Sigmoid colon (tissue), 7 donors: ENCODE results near the gene EXOSC6. TPM values are rescaled to one million over a fixed set of nuclear protein-coding genes. Genes with fewer than 3 reads are reported as not detected.
"Not testable (repeated sequence)": the region's sequence is repeated elsewhere in the genome, so short reads cannot be mapped to it uniquely, and the experiment has no call there.

ENCODE experiments used
- DNase-seq: peaks from one replicate; pipeline ENCODE4 v3.0.0-alpha.2; 2019
- H3K27ac ChIP-seq, 4 donors: fragments of 200-600 bp; sonication (generic); one replicate each; pipeline ENCODE4 v1.5.1; 2016 to 2019; ENCODE audit warnings: mild to moderate bottlenecking in 1 of 4
- H3K27me3 ChIP-seq, 3 donors: fragments of 200-600 bp; sonication (generic); one replicate each; pipeline ENCODE4 v1.5.1; 2019; ENCODE audit warnings: mild to moderate bottlenecking in 1 of 3
- H3K36me3 ChIP-seq, 4 donors: fragments of 200-600 bp; sonication (generic); one replicate each; pipeline ENCODE4 v1.5.1; 2016 to 2019
- H3K4me1 ChIP-seq, 4 donors: fragments of 200-600 bp; sonication (generic); one replicate each; pipeline ENCODE4 v1.5.1; 2017 to 2019
- H3K4me3 ChIP-seq, 4 donors: fragments of 200-600 bp; sonication (generic); one replicate each; pipeline ENCODE4 v1.5.1; 2017 to 2019; ENCODE audit warnings: mild to moderate bottlenecking in 2 of 4, moderate library complexity in 1 of 4
- H3K9me3 ChIP-seq, 4 donors: fragments of 200-600 bp in 3 of 4; sonication (generic) in 3 of 4; one replicate each; pipeline versions ENCODE4 v1.5.1 to v1.6.1; 2013 to 2019
- EP300 ChIP-seq, 4 donors: sonication (generic); formaldehyde crosslinking; IDR thresholded peaks; one replicate each; pipeline ENCODE4 v1.6.1; 2017; ENCODE audit warnings: antibody characterized with exemption in 4 of 4
- POLR2A ChIP-seq, 2 donors: fragments of 450-650 bp; IDR thresholded peaks; one replicate each; pipeline ENCODE4 v1.6.1; 2016; ENCODE audit warnings: antibody characterized with exemption in 2 of 2, mild to moderate bottlenecking in 2 of 2, moderate library complexity in 2 of 2
- POLR2AphosphoS5 ChIP-seq, 4 donors: sonication (generic); formaldehyde crosslinking; IDR thresholded peaks; one replicate each; pipeline ENCODE4 v1.6.1; 2017; ENCODE audit warnings: antibody characterized with exemption in 4 of 4
- WGBS, 2 donors: extraction: QIAGEN DNeasy Blood & Tissue Kit; methylation state at CpG; one replicate each; pipeline ENCODE4 v1.1.7; 2013; 5-methylcytosine and 5-hydroxymethylcytosine counted together
- intact Hi-C: fragments of 100-400 bp; cut with DNase I; formaldehyde crosslinking; loops from one replicate; pipeline ENCODE4 v1.15.1; 2023
- polyA plus RNA-seq, 3 donors: library from polyadenylated mRNA; stranded (reverse); fragments of 200-250 nt; gene quantifications; one replicate each; pipeline ENCODE4 v1.2.3, GENCODE V29; 2013
- total RNA-seq, 4 donors: library from RNA; depleted of rRNA; stranded (reverse); fragments of >200 nt; gene quantifications; one replicate each; pipeline ENCODE4 v1.1.0, GENCODE V29; 2016
- TF ChIP-seq, protein P1 (sequence below), 4 experiments: fragments of 450-650 bp in 3 of 4; fragments of 200-600 bp in 1 of 4; IDR thresholded peaks; one replicate each; pipeline ENCODE4 v1.5.1; 2016 to 2019; ENCODE audit warnings: antibody characterized with exemption in 4 of 4, mild to moderate bottlenecking in 3 of 4, moderate library complexity in 2 of 4
- donor health status: healthy with polysubstance abuse.
- donor health status: Bipolar disorder and iron deficiency.
- donor health status: healthy.

The EXOSC6 gene
- total and polyA plus RNA-seq, 7 donors: 5.4 to 24.7 (median 13.5) TPM

DNA sequence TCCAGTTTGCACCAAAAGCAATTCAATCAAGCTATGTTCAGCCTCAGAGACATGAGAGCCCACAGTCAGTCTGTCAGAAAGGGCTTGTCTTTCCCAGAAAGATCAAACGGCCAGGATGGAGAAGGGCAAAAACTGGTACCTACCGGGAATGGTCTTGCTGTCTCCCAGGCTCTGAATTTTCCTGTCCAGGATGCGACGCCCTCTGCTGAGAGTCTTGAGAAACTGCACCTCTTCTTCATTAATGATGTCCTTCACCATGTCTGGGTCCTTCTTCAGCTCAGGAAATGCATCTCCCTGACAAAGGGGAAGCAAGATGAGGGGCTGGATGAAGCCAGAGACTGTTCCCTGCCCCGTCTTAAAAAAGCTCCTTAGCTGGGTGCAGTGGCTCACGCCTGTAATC is 15.8 kb upstream of the EXOSC6 start:
- 34 to 56% methylated on average over 6 of the region's 6 CpGs for WGBS, 2 donors
- no peak overlapping the region for H3K27ac ChIP-seq
- TF ChIP-seq POLR2AphosphoS5 (IDR thresholded peaks at IDR 0.05): no peak
- TF ChIP-seq, protein P1, sequence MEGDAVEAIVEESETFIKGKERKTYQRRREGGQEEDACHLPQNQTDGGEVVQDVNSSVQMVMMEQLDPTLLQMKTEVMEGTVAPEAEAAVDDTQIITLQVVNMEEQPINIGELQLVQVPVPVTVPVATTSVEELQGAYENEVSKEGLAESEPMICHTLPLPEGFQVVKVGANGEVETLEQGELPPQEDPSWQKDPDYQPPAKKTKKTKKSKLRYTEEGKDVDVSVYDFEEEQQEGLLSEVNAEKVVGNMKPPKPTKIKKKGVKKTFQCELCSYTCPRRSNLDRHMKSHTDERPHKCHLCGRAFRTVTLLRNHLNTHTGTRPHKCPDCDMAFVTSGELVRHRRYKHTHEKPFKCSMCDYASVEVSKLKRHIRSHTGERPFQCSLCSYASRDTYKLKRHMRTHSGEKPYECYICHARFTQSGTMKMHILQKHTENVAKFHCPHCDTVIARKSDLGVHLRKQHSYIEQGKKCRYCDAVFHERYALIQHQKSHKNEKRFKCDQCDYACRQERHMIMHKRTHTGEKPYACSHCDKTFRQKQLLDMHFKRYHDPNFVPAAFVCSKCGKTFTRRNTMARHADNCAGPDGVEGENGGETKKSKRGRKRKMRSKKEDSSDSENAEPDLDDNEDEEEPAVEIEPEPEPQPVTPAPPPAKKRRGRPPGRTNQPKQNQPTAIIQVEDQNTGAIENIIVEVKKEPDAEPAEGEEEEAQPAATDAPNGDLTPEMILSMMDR (IDR thresholded peaks at IDR 0.05): peak in 3 of 4 experiments; percentile 27 to 42 (median 35)
- no peaks in the 10 kb centered on the region for H3K9me3 ChIP-seq
- intact Hi-C loops: no loop called here
- peaks cover 73 to 100% (median 90%) of the 10 kb centered on the region in 4 donors for H3K36me3 ChIP-seq
- no peak overlapping the region for H3K4me3 ChIP-seq
- peak; percentile 33 for DNase-seq
- H3K4me1 ChIP-seq: no peaks in the 10 kb centered on the region
- H3K27me3 ChIP-seq: no peaks in the 10 kb centered on the region

DNA sequence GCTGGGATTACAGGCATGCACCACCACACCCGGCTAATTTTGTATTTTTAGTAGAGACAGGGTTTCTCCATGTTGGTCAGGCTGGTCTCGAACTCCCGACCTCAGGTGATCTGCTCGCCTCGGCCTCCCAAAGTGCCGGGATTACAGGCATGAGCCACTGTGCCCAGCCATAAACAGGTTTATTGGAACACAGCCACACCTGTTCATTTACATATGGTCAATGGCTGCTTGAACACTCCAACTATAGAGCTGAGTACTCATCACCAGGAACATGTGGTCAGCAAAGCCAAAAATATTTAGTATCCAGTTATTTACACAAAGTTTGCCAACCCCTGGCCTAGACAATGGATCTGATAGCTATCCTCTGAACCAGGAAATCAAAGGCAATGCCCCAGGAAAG is 8.2 kb upstream of the EXOSC6 start:
- peak; percentile 25 for DNase-seq
- not testable (repeated sequence) for H3K4me1 ChIP-seq, H3K9me3 ChIP-seq, H3K4me3 ChIP-seq, H3K27me3 ChIP-seq, H3K27ac ChIP-seq
- peaks cover 66 to 100% (median 93%) of the 10 kb centered on the region in 4 donors for H3K36me3 ChIP-seq
- WGBS, 2 donors: 57 to 84% methylated on average over 5 to 6 of the region's 6 CpGs
- intact Hi-C loops: loop anchor here (10.0 kb wide), 1 partner anchor 95 kb away; no protein-coding TSS in a partner anchor

DNA sequence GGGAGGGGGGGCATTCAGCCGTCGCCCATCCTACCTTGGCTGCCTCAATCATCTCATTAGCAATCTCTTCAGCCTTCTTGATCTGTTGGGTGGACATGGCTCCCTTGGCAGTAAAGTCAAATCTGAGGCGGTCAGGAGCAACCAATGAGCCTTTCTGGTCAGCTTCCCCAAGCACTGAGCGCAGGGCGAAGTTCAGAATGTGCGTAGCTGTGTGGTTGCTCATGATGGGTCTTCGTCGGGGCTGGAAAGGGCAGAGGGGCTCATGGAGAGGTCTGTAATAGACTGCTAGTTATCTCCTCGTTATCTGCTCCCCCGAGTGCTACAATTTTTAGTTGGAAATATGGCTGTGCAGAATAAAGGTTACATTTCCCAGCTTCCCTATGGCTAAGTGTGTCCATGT is 7.2 kb upstream of the EXOSC6 start:
- no peaks in the 10 kb centered on the region for H3K27me3 ChIP-seq
- TF ChIP-seq POLR2A (IDR thresholded peaks at IDR 0.05) (no peak), EP300 (IDR thresholded peaks at IDR 0.05) (no peak), POLR2AphosphoS5 (IDR thresholded peaks at IDR 0.05) (no peak)
- TF ChIP-seq, protein P1 (IDR thresholded peaks at IDR 0.05): no peak
- H3K4me1 ChIP-seq: no peaks in the 10 kb centered on the region
- H3K27ac ChIP-seq: no peak overlapping the region
- intact Hi-C loops: loop anchor here (10.0 kb wide), 1 partner anchor 94 kb away; no protein-coding TSS in a partner anchor
- H3K4me3 ChIP-seq: no peak overlapping the region
- no peaks in the 10 kb centered on the region for H3K9me3 ChIP-seq
- WGBS, 2 donors: 97 to 98% methylated on average over 10 of the region's 10 CpGs
- no peak for DNase-seq
- H3K36me3 ChIP-seq: peaks cover 63 to 100% (median 93%) of the 10 kb centered on the region in 4 donors

DNA sequence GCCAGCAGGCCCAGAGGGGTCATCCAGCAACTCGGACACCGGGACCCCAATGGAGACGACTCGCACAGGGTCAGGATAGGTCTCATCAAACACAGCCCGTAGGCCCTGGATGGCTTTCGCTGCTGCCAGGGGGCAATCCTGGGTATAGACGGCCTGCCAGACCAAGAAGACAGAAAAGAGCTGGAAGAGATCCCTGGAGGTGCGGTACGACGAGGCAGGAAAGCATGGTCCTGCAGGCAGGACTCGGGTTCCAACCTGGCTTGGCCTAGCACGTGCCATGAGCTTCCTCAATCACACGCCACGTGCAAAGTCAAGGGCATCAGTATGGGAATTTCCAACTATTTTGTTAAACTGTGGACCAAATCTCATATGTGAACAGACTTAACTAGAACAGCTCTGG is 6.3 kb upstream of the EXOSC6 start:
- H3K4me3 ChIP-seq: no peak overlapping the region
- no peak overlapping the region for H3K27ac ChIP-seq
- H3K27me3 ChIP-seq: no peaks in the 10 kb centered on the region
- H3K36me3 ChIP-seq: peaks cover 62 to 100% (median 93%) of the 10 kb centered on the region in 4 donors
- H3K9me3 ChIP-seq: no peaks in the 10 kb centered on the region
- TF ChIP-seq, protein P1 (IDR thresholded peaks at IDR 0.05): no peak
- TF ChIP-seq POLR2A (IDR thresholded peaks at IDR 0.05): no peak
- TF ChIP-seq POLR2AphosphoS5 (IDR thresholded peaks at IDR 0.05): no peak
- no peak for TF ChIP-seq EP300 (IDR thresholded peaks at IDR 0.05)
- H3K4me1 ChIP-seq: no peaks in the 10 kb centered on the region
- no peak for DNase-seq
- intact Hi-C loops: loop anchor here (10.0 kb wide), 1 partner anchor 93 kb away; no protein-coding TSS in a partner anchor
- 95 to 96% methylated on average over 14 of the region's 14 CpGs for WGBS, 2 donors

DNA sequence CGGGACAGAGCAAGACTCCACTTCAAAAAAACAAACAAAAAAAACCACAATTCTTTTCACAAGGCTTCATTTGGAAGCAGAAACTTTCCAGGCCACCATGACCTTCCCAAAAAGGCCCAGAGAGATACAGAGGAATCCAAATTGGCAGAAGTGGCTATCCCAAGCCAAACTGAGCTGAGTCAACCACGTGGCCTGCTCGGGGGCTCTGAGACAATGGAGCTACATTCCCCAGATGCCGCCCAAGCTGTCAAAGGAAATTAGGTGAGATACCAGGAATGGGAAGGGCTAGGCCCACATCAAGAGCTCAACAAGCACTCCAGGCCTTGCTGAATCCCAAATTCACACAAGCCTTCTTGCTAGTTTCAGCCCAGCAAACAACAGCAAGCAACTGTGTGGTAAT is 5.7 kb upstream of the EXOSC6 start:
- no peak for DNase-seq
- Histone ChIP-seq H3K36me3 (peaks cover 58 to 100% (median 94%) of the 10 kb centered on the region in 4 donors), H3K4me1 (no peaks in the 10 kb centered on the region), H3K4me3 (no peak overlapping the region), H3K9me3 (no peaks in the 10 kb centered on the region), H3K27ac (no peak overlapping the region), H3K27me3 (no peaks in the 10 kb centered on the region)
- no peak for TF ChIP-seq POLR2AphosphoS5 (IDR thresholded peaks at IDR 0.05)
- TF ChIP-seq, protein P1 (IDR thresholded peaks at IDR 0.05): no peak
- no peak for TF ChIP-seq POLR2A (IDR thresholded peaks at IDR 0.05)
- TF ChIP-seq EP300 (IDR thresholded peaks at IDR 0.05): no peak
- intact Hi-C loops: loop anchor here (10.0 kb wide), 1 partner anchor 93 kb away; no protein-coding TSS in a partner anchor
- 88 to 89% methylated on average over 4 of the region's 4 CpGs for WGBS, 2 donors
